Endothelial cell (in vitro differentiated cells): ENCODE data around the gene PIGZ. TPM values are rescaled to one million over a fixed set of nuclear protein-coding genes. Genes with fewer than 3 reads are reported as not detected.

ENCODE experiments used
- DNase-seq: peaks from one replicate; pipeline ENCODE4 v3.0.0; 2021; ENCODE audit warnings: low spot score
- H3K27ac Mint-ChIP-seq: one replicate; pipeline ENCODE4 v1.8.0; 2021; ENCODE audit warnings: mixed read lengths, inconsistent platforms; ENCODE audit not compliant: unreplicated experiment
- H3K27me3 Mint-ChIP-seq: one replicate; pipeline ENCODE4 v1.8.0; 2021; ENCODE audit warnings: mild to moderate bottlenecking, moderate library complexity, mixed read lengths, inconsistent platforms; ENCODE audit not compliant: unreplicated experiment
- H3K36me3 Mint-ChIP-seq: one replicate; pipeline ENCODE4 v1.8.0; 2021; ENCODE audit warnings: mild to moderate bottlenecking, low read depth, mixed read lengths, inconsistent platforms; ENCODE audit not compliant: unreplicated experiment
- H3K4me1 Mint-ChIP-seq: one replicate; pipeline ENCODE4 v1.8.0; 2021; ENCODE audit warnings: mild to moderate bottlenecking, mixed read lengths, inconsistent platforms; ENCODE audit not compliant: unreplicated experiment
- H3K4me3 Mint-ChIP-seq: one replicate; pipeline ENCODE4 v1.8.0; 2021; ENCODE audit warnings: mild to moderate bottlenecking, mixed read lengths, inconsistent platforms; ENCODE audit not compliant: unreplicated experiment
- H3K9me3 Mint-ChIP-seq: one replicate; pipeline ENCODE4 v1.8.0; 2021; ENCODE audit warnings: mixed read lengths, inconsistent platforms; ENCODE audit not compliant: unreplicated experiment
- total RNA-seq: library from RNA; stranded (reverse); fragmentation: NEBNext Ultra II Directional; extraction: Animal tissue kit (Norgen Biotek cat#: 25700); gene quantifications from one replicate; pipeline ENCODE4 v1.2.1, GENCODE V29; 2021; ENCODE audit not compliant: unreplicated experiment
- TF ChIP-seq, protein P1 (sequence below): fragments of 200-600 bp; sonication (generic); IDR thresholded peaks from one replicate; pipeline ENCODE4 v1.5.0; 2021; ENCODE audit warnings: antibody characterized with exemption; ENCODE audit not compliant: unreplicated experiment

Gene PIGZ
- total RNA-seq, 1 donor from 2014 or later, result 3.5 TPM

DNA sequence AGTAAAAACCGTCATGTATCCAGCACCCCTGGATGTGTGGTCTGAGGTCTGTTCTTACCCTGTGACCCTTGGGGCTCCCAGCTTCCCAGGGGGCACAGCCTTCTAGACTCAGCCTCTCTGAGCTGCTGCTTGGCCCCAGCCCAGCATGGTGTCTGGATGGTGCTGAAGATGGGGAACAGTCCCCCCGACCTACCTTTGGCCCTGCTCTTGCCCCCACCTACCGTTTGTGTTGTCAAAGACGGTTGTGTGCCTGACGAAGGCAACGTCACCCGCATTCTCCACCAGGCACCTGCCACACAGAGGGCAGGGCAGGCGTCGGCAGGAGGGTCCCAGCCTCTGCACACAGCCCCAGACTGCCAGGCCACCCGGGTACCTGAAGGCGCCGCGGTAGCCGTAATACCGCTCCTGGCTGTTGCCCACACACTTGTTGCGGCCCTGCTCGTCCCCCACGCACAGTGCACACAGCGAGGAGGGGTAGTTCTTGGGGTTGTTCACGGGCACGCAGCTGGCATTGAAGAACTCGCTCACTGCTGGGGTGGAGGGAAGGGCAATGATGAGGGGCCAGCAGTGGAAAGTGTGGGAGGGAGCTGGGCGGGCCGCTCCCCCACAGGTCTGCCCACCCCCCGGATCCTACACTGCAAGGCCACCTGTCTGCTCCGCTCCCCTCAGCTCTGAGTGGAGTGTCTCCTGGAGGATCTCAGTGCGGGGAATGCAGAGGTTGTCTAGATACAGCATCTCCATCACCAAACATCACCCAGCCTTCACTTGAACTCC, 40.0 kb upstream of the PIGZ start:
- H3K36me3 Mint-ChIP-seq, result peaks cover 4% of the 10 kb centered on the region
- H3K27me3 Mint-ChIP-seq, result peaks cover 13% of the 10 kb centered on the region
- H3K4me1 Mint-ChIP-seq, result peaks cover 2% of the 10 kb centered on the region
- H3K4me3 Mint-ChIP-seq, result no peak overlapping the region
- H3K27ac Mint-ChIP-seq, result no peak overlapping the region
- TF ChIP-seq, protein P1, sequence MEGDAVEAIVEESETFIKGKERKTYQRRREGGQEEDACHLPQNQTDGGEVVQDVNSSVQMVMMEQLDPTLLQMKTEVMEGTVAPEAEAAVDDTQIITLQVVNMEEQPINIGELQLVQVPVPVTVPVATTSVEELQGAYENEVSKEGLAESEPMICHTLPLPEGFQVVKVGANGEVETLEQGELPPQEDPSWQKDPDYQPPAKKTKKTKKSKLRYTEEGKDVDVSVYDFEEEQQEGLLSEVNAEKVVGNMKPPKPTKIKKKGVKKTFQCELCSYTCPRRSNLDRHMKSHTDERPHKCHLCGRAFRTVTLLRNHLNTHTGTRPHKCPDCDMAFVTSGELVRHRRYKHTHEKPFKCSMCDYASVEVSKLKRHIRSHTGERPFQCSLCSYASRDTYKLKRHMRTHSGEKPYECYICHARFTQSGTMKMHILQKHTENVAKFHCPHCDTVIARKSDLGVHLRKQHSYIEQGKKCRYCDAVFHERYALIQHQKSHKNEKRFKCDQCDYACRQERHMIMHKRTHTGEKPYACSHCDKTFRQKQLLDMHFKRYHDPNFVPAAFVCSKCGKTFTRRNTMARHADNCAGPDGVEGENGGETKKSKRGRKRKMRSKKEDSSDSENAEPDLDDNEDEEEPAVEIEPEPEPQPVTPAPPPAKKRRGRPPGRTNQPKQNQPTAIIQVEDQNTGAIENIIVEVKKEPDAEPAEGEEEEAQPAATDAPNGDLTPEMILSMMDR, result no peak
- no peaks in the 10 kb centered on the region for H3K9me3 Mint-ChIP-seq
- DNase-seq, result no peak

DNA sequence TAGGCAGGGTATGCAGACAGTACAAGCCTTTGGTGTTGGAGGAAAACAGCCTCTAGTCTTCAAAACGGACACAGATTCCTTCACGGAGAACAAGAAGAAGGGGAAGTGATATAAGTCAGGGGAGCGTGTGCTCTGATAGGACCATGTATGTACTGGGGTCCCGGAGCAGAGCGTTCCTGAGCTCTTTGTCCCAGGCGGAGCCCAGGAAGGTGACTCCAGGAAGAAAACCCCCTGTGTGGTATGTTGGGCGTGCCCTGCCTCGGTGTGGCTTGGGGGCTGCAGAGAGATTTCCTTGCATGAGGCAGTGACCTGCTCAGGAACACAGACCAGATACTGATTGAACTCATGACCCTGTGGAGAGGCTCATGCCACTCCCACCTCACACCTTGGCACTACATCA, 39.3 kb upstream of the PIGZ start:
- TF ChIP-seq, protein P1, result no peak
- no peak for DNase-seq
- peaks cover 4% of the 10 kb centered on the region for H3K36me3 Mint-ChIP-seq
- peaks cover 2% of the 10 kb centered on the region for H3K4me1 Mint-ChIP-seq
- H3K4me3 Mint-ChIP-seq, result no peak overlapping the region
- H3K9me3 Mint-ChIP-seq, result no peaks in the 10 kb centered on the region
- H3K27me3 Mint-ChIP-seq, result peaks cover 13% of the 10 kb centered on the region
- no peak overlapping the region for H3K27ac Mint-ChIP-seq

DNA sequence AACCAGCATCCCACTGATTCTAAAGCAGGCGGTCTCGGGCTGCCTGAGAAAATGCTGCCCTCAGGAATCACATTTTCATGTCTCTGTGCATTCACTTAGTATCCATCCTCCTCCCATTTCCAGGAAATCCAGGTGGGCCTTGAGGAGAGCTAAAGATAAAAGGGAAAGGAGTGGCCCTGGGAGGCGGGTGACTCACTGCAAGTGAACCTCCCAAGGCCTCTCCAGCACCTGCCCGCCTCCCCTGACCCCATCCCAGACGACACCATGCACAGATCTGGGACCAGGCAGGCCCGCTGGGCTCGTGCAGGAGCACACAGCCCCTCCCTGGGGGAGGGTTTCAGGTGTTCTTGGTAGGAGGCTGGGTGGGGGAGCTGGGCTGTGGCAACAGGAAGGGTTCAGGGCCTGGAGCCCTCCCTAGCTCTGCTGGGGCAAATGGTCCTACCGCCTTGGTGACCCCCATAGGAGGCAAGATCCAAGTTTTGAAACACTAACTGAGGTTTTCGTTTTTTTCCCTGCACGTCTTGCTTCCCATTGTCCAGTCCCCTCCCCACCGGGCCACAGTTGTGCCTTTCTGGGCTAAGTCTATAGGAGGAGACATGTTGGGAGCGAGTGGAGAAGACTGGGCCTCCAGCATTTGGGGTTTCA, 38.8 kb upstream of the PIGZ start:
- Mint-ChIP-seq H3K27ac (no peak overlapping the region), H3K9me3 (no peaks in the 10 kb centered on the region), H3K27me3 (peaks cover 13% of the 10 kb centered on the region), H3K4me3 (no peak overlapping the region), H3K36me3 (peaks cover 4% of the 10 kb centered on the region), H3K4me1 (peaks cover 2% of the 10 kb centered on the region)
- TF ChIP-seq, protein P1, result no peak
- DNase-seq, result no peak

DNA sequence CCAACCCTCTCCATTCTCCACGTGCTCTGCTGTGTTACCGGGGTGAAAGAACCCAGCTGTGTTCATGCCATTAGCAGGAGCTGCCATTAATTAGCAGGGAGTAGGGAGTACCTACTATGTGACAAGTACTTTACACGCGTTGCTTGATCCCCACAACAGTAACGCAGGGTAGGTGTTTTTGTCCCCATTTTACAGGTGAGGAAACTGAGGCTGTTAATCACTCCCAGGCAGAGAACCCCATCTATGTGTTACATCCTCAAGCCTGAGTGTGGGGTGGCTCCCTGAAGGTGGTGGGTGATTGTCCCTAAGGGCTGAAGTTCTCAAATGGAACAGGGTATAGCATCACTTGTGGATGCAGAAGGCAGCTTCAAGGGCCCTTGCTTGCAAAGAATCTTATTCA, 38.2 kb upstream of the PIGZ start:
- Mint-ChIP-seq H3K27me3 (peaks cover 13% of the 10 kb centered on the region), H3K4me1 (peaks cover 2% of the 10 kb centered on the region), H3K36me3 (peaks cover 4% of the 10 kb centered on the region), H3K9me3 (no peaks in the 10 kb centered on the region), H3K27ac (no peak overlapping the region), H3K4me3 (no peak overlapping the region)
- DNase-seq, result no peak
- TF ChIP-seq, protein P1, result no peak

DNA sequence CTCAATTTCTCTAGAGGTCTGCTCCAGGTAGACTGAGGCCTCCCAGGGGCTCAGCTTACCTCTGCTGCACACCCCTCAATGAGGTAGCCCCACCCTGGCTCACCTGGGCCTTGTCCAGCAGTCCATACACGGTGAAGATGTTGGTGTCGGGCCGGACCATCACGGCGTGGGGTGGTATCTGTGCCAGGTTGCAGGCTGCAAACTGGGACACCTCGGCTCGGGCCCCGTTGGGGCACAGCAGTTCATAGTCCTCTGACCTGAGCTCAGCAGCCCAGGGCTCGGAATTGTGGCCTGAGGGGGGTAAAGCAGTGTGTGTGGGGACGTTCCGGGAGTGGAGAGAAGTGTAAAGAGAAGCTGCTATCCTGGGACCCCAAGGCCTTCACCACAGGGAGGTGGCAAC, 37.8 kb upstream of the PIGZ start:
- Mint-ChIP-seq H3K4me3 (no peak overlapping the region), H3K36me3 (peaks cover 8% of the 10 kb centered on the region)
- TF ChIP-seq, protein P1, result no peak

More for the DNA sequence above, 37.8 kb upstream of the PIGZ start:
- peaks cover 17% of the 10 kb centered on the region for H3K27me3 Mint-ChIP-seq
- H3K4me1 Mint-ChIP-seq, result peaks cover 5% of the 10 kb centered on the region
- H3K9me3 Mint-ChIP-seq, result no peaks in the 10 kb centered on the region
- no peak overlapping the region for H3K27ac Mint-ChIP-seq
- no peak for DNase-seq
